ENCODE measurements around the gene TSEN54. TPM values are rescaled to one million over a fixed set of nuclear protein-coding genes. Genes with fewer than 3 reads are reported as not detected.
A peak's percentile ranks its signal among the peaks of the same experiment; 100 is the strongest.

The TSEN54 gene
- total RNA-seq, 1 donor from 2014 or later = 14.5 TPM

DNA sequence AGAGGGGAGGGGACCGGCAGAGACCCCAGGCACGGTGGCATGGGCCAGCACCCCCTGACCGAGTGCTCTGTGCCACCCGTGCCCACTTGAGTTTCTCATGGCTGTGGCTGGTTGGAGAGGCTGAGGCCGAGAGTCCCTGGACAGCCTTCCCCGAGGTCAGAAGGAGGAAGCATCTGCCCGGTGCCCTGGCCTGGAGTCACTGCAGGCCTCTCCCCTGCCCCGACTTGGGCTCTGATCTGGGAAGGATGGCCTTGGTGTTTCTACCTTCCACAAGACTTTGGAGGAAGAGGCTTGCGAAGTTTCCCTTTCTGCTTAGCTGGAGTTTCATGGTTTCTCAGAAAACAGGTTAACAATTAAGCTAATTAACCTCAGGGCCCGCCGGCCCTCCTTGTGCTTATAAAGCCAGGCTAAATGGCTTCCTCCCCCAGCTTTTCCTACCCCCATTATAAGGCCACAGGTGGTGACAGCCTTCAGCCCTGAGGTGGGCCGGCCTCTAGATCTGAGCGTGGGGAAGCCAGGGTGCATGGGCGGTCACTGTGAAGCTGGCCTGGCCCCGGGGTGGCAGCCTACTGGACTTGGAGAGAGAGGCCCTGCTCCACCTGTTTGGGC, 26.5 kb downstream of the TSEN54 start:
- DNase-seq (ENCODE audit: low read depth) = peak; percentile 81

DNA sequence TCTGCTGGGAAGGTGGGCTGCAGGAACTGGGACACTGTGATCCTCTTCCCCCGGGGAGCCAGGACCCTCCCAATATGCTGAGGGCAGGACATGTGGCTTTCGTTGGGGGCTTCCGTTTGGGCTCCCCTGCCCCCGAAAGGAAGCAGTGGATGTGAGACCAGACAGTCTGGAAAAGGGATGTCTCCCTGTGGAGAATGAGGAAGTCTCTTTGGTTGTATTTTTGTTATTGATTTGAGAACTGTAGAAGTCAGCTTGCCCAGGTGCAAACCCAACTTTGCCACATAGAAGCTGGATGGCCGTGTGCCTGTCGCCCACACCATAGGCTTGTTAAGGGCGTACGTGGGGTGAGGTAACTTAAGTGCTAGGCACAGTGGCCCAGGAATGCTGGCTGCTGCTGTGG, 27.9 kb downstream of the TSEN54 start:
- no peak for DNase-seq (ENCODE audit: low read depth)

DNA sequence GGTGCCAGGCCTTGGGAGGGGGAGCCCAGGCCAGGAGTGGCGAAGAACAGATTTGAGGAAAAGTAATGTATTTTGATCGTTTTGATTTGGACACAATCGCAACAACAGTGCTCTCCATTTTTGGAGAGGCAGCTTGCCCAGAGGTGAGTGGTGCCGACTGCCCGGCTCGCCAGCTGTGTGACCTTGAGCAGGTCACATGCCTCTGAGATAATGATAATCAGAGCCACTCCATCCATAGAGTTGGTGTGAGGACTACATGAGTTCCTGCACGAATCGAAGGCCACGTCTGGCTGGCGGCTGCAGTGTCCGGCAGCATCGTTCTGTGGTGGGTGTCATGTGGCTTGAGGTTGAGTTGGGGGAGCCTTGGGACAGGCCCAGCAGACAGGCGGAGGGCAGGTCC, 29.9 kb downstream of the TSEN54 start:
- DNase-seq (ENCODE audit: low read depth) = no peak

DNA sequence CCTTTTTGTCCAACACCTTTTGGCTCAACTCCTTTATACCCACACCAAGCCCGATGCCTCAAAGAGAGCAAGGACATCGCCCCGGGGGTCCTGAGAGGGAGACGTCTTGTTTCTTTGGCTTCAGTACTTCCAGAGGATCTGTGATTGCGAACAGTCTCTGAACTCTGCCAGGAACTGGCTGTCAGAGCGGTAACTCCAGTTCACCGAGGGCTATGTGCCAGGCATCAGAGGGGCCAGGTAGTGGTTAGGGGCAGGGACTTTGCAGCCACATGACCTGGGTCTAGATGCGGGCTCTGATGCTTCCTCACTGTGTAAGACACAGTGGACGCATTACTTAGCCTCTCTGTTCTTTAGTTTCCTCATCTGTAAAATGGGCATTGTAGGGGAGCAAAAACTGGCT, 30.8 kb downstream of the TSEN54 start:
- no peak for DNase-seq (ENCODE audit: low read depth)

DNA sequence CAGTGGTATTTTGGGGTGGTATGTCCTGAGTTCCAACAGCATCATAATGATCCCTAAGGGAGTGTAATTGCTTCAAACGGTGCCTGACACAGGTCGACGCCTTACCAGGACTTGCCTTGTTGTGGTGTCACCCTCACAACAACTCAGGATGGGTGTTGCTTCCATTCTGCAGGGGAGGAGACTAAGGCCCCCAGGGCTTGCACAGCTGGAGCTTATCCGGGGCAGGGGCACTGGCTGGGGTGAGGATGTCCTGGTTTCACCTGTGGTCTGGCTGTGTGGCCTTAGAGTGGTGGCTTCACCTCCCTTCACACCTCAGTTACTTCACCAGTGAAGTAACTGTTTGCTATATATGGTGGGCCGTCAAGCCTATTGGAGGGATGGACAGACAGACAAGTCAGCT, 32.5 kb downstream of the TSEN54 start:
- DNase-seq (ENCODE audit: low read depth) = no peak

DNA sequence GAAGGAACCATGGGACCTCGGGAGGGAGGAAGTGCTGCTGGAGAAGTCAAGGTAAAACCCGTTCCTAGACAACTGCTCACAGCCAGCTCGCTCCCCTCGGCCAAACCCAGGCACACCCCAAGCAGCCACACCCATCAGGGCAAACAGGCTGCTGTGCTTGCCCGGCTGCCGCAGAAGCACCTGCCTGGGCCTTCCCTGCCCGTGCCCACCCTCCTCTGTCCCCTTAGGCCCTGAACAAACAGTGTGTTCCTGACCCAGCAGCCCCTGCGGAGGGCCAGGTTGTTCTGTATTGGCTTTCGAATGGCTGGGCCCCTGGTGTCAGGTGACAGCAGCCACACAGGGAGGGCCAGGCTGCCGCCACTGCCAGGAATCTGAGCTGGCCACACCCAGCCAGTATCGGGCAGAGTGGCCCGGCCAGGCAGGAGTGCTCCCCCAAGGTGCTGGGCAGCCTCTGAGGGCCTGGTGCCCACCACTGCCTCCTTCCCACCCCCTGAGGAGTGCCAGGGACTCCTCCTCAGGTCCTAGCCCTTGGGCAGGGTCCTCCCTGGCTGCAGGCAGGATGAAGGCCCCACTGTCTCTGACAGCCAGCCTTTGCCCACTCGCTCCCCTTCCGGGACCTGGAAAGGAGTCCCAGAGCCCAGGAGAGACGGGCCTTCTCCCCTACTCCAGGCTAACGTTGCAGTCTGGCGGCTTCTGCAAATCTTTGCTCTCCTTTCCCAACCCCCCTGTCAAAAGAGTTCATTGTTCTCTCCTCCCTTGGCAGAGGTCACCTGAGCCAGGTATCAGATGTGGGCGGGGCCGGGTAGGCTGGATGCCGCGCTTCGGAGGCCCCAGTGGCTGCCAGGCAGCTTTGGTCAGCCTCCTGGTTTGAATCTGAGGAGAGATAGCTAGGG, 33.2 kb downstream of the TSEN54 start:
- peak; percentile 41 for DNase-seq (ENCODE audit: low read depth)

DNA sequence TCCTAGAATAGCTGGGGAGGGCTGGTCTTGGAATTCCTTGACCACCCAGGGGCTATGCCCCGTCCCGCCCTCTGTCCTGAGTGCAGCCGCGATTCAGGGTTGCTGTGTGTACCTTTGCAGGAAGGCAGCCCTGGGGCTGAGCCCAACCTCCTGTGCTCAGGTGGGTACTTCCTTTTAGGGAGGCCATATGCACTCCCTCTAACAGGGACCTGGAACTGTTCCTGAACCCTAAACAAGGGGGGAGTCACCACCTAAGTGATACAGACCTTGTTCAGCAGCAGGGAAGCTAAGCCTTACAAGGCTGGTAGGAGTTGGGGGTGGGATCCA, 33.8 kb downstream of the TSEN54 start:
- no peak for DNase-seq (ENCODE audit: low read depth)

DNA sequence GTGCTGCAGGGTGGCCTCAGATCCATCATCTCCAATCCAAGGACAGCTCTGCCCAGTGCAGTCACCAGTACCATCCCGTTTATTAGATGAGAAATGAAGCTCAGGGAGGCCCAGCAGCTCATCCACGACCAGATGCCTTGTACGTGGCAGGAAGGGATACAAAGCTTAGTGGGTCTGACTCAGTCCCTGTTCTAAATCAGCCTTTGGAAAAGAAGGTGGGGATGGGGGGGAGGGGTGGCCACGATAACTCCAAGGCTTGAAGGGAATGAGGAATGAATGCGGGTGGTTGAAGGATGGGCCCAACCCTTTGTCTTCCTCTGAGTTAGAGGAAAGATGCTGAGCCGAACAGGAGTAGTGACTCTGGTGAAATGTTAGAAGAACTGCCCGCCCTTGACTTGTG, 34.9 kb downstream of the TSEN54 start:
- peak; percentile 35 for DNase-seq (ENCODE audit: low read depth)

DNA sequence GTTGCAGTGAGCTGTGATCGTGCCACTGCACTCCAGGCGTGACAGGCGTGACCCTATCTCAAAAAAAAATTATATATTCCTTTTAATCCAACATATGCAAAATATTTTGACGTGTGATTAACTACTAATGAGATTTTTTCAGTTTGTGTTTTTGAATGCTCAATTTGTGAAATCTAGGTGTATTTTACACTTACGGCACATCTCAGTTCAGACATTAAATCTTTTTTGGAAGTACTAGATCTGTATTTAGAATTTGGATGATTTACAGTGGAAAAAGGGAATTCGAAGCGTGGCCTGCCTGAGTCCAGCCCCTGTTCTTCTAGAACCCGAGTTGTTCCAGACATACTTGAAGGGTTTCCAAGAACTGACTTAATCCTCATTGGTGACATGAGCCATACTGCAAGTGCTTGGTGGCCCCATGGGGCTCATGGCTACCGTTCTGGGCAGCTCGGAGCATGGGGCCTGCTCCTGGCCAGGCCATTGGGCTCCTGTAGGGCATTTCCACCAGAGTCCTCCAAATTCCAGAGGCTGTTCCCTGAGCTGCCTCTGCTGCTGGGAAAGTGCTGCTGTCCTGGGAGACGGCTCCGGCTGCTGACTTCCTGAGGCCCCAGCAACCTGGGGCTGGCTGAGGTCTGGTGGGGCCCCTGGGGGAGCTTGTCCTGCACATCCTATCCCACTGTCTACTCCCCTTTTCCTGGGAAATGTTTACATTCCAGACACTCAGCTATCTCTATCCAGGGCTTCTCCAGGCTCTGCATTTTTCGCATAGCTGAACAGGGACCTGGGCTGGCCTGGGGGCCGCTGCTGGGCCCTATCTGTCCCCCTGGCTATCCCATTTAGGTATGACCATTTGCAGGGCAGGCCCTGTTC, 36.3 kb downstream of the TSEN54 start:
- no peak for DNase-seq (ENCODE audit: low read depth)

DNA sequence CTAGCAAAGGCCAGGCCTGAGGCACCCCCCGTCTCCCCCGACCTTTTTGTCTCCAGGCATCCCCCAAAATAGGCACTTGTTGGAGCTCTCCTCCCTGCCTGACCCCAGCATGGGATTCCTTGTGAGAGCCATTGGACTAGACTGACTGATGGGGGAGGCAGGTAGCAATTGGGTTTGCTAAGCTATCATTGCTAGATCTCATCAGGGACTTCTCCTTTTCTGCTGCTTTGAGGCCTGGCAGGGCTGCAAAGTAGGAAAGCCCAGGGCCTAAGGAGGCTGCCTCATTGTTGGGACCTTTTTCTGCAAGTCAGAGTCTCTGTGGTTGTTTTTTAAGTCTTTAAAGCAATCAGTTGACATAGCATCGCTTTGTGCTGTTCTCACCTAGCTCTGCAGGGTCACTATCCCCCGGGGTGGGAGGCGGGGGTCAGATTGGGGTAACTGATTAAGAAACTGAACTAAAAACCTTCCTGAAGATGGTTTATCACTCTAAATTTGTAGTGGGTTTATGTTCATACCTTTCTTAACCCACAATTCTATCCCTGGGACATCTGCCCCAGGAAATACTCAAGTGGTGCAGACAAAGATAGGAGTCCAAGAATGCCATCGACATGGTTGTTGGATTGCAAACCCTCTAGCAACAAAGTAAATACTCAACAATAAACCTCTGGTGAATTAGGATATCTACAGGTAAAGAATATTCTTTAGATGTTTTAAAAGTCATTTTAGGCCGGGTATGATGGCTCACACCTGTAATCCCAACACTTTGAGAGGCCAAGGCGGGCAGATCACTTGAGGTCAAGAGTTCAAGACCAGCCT, 37.2 kb downstream of the TSEN54 start:
- no peak for DNase-seq (ENCODE audit: low read depth)

DNA sequence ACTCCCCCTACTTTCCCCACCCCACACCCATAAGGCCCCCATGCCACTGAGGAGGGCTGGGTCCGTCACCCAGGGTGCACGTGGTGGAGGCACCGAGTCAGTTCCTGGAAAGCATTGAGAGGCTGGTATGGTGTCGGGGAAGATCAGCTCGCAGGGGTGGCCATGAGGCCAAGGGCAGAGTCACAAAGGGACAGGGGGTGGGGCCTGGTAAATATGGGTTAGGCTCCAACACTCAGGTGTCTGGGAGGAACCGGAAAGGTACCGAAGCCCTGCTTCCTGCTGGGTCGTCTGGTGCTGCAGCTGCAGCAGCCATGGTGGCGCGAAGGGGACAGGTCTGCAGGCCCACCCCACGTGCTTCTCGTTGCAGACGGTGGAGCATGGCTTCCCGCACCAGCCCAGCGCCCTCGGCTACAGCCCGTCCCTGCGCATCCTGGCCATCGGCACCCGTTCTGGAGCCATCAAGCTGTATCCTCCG, 39.4 kb downstream of the TSEN54 start:
- no peak for DNase-seq (ENCODE audit: low read depth)

DNA sequence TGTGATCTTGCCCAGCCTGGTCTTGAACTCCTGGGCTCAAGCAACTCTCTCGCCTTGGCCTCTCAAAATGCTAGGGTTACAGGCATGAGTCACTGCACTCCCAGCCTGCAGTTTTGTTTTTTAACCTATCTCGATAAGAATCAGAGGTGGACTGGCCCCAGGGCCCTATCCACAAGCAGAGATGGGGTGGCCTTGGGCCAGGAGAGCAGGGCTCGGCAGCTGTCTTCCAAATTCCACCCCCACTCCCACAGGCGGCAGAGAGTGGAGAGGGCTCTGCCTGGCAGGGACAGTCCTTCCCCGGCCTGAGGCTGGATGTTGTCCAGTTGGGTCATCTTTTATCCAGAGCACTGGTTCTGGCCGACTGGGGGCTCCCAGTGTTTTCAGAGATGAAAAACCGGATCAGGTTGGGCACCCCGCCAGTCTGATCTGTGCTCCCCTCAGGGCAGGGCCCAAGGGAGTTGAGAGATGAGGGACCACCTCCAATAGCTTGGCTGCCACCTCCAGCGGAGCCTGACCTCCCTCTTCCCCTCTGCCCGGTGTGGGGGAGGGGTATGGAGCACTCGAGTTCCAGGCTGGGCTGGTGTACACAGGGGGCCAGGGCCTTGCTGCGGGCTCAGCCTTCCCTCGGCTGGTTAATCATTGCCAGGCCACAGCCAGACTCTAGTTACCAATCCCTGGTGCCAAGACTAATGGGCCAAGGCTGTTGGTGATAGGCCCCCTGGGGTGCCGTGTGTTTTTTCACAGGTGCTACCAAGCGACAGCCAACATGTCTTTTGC, 40.9 kb downstream of the TSEN54 start:
- peak; percentile 94 for DNase-seq (ENCODE audit: low read depth)

DNA sequence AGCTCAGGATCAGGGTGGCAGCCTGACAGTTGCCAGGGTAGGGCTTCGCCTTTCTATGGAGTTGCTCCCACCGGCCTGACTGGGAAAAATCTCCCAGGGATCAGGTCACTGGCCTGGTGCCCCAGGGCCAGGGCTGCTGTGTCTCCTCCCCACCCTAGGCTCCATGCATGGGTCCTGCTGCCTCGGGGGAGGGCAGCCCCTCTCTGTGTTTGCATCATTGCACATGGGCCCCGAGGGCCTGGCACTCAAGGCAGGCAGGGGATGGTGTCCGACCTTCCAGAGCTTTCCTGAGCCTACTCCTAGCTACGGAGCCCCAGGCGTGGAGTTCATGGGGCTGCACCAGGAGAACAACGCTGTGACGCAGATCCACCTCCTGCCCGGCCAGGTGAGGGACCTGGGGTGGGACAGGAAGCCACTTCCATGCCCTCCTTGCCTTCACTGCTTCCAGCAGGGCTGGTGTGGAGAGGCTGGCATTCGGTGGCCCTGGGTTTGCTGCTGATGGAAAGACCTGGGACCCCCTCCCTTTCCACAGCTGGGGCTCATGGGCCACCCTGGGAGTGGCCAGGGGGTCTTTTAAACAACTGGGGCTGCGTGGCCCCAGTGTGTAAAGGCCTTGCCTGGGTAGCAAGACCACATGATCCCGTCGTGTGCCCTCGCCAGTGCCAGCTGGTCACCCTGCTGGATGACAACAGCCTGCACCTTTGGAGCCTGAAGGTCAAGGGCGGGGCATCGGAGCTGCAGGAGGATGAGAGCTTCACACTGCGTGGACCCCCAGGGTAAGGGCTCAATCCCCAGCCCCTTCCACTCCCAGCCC, 41.7 kb downstream of the TSEN54 start:
- DNase-seq (ENCODE audit: low read depth) = no peak

DNA sequence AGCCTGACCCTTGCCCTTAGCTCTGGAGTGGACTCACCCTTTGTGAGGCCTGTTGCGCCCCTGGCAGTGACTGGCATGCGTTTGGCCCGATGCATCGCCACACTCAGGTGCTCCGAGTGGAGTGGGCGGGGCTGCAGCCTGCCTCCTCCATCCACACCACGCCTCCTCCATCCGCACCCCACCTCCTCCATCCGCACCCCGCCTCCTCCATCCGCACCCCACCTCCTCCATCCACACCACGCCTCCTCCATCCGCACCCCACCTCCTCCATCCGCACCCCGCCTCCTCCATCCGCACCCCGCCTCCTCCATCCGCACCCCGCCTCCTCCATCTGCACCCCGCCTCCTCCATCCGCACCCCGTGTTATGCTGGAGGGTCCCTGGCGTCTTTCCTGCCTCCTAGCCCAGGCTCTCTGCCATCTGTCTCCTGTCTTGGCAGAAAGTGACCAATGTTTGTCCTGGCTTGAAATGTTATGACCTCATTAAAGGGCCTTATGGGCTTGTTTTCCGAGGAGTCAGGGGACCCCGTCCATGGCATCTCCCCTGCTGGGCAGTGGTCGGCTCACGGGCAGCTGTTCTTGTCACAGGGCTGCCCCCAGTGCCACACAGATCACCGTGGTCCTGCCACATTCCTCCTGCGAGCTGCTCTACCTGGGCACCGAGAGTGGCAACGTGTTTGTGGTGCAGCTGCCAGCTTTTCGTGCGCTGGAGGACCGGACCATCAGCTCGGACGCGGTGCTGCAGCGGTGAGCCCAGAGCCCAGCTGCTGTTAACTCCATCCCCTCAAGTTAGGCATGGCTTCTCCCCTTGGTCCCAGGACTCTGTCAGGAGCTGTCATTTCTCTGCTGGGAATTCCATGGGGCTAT, 42.6 kb downstream of the TSEN54 start:
- DNase-seq (ENCODE audit: low read depth) = no peak

DNA sequence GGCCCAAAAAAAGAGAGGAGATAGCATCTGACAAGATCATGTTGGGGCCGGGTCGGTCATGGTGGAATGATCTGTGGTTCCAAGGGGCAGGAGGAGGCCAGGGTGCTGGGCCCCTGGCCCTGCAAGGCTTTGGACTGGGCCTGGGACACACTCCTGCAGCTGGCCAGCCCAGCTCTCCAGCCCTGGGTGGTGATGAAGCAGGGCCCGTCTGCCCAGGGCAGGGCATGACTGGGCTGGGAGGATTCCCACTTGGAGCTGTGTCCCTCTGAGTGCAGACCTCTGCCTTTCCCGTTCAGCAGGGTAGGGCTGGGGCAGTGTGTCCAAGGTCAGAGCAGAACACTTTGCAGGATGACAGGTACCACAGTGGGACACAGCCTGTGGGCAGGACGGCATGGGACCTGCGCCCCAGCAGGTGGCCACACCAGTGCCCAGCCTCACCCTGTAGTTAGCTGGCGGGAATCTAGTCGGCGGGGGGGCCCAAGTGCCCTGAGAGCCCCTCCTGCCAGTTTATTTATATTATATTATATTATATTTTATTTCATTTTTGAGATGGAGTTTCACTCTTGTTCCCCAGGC, 43.7 kb downstream of the TSEN54 start:
- no peak for DNase-seq (ENCODE audit: low read depth)

DNA sequence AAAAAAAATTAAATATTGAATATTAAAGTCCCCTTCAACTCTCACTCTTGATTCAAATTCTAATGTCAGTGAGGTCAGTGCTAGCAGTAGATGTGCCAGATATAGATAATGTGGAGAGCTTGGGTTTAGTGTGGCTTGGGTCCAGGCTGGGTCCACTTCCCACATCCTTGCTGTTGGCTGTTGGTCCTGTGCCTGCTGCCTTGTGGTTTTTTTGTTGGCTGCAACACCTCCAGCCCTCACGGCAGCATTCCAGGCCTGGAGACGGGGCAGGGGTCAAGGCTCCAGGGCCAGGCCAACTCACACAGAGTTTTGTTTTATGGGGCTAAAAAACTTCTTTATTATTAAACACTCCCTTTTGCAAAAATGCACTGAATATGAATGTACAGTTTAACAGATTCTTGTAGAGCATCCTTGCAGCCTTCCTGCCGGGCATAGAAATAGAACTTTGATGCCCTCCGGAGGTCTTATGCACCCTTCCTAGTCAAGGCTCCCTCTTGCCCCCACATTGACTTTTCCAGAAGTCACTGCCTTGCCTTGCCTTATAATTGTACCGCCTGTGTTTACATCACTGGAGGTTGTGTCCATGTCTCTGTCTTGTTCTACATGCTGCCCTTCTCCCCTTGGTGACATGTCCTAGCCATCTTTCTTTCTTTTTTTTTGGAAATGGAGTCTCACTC, 45.7 kb downstream of the TSEN54 start:
- DNase-seq (ENCODE audit: low read depth) = peak; percentile 45

DNA sequence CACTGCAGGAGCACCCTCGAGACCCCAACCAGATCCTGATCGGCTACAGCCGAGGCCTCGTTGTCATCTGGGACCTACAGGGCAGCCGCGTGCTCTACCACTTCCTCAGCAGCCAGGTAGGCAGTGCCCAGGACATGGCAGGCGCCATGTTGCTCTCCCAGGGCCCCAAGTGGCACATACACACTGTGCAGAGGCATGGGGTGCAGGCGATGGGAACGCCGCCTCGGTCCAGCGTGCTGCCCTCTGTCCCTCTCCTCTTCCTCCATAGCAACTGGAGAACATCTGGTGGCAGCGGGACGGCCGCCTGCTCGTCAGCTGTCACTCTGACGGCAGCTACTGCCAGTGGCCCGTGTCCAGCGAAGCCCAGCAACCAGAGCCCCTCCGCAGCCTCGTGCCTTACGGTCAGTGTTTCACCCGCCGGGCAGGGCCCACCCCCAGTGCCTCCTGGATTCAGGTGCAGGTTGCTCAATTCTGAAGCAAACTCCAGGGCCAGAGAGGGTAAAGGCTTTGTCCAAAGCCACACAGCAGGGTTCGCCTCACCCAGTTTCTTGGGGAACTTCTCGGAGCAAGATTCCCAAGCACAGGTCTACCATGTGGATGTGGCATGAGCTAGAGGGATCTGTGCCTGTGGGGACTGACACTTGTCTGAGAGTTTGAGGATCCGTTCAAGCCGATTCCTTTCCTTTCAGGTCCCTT, 46.9 kb downstream of the TSEN54 start:
- DNase-seq (ENCODE audit: low read depth) = no peak

Measured in renal cortical epithelial cell (primary cell).